Measurements from ENCODE around the gene AKAP8. TPM values are rescaled to one million over a fixed set of nuclear protein-coding genes. Genes with fewer than 3 reads are reported as not detected.

AKAP8 gene
- total RNA-seq, 4 donors from 2014 or later: 17.4 to 32.4 (median 21.7) TPM

DNA sequence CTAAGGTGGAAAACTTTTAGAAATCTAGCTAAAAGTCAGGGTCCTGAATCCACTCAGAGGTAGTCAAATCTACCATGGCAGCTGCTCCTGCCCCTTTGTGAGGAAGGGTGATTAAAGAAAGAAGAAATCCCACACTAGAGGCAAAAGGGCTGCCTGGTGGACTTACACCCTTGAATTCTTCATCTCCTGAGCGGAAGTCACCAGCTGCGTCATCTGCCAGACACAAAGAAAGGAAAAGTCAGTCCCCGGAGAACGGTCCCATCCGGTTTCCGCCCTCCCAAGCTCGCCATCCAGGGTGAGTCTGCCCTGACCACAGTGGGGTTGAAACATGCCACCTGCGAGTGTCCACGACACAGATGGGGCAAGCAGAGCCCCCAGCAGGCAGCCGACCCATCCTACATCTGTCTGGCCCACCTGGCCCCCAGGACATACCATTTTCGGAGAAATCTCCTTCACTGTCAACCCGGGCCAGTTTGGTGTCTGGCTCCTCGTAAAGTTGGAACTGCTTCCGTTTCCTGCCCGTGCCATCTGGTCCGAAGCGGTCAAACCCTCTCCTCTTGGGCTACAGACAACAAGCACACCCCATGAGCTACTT, 7.7 kb downstream of the AKAP8 start:
- Histone ChIP-seq H3K4me1 (peaks cover 2 to 41% (median 34%) of the 10 kb centered on the region in 3 donors), H3K4me3 (no peak overlapping the region), H3K9me3 (no peaks in the 10 kb centered on the region), H3K27me3 (no peaks in the 10 kb centered on the region), H3K27ac (no peak overlapping the region), H3K36me3 (peaks cover 45 to 80% (median 59%) of the 10 kb centered on the region in 3 donors)
- DNase-seq: no peak
- intact Hi-C loops (cut with DNase I): loop anchor here (10.0 kb wide), 1 partner anchor 107 kb away; no protein-coding TSS in a partner anchor
- TF ChIP-seq POLR2A (IDR thresholded peaks at IDR 0.05) (no peak), CTCF (IDR thresholded peaks at IDR 0.05) (no peak)
- WGBS, 2 donors: 87 to 88% methylated on average over 7 to 11 of the region's 17 CpGs

DNA sequence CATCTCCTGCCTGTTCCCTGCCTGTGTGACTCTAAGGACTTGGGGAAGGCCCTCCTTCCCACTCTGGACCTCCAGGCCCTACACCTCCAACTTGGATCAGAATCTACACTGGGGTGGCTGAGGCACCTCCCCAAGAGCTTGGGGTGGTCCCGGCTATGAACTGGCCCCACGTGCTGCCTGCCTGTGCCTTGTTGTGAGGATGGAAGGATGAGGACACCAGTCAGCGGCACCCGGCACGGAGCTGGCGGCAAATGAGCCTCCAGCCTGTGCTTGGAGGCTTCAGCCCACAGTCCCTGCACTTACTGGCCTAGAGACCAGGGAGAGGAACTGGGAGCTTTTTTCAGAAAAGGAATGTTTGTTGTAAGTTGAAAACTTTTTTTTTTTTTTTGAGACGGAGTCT, 8.5 kb downstream of the AKAP8 start:
- no peak overlapping the region for H3K4me3 ChIP-seq
- WGBS, 2 donors: 94 to 97% methylated on average over 3 to 6 of the region's 7 CpGs
- H3K27ac ChIP-seq: no peak overlapping the region
- DNase-seq: no peak
- no peaks in the 10 kb centered on the region for H3K9me3 ChIP-seq
- TF ChIP-seq POLR2A (IDR thresholded peaks at IDR 0.05) (no peak), CTCF (IDR thresholded peaks at IDR 0.05) (no peak)
- H3K36me3 ChIP-seq: peaks cover 45 to 88% (median 60%) of the 10 kb centered on the region in 3 donors
- peaks cover 0 to 34% (median 27%) of the 10 kb centered on the region in 3 donors for H3K4me1 ChIP-seq
- intact Hi-C loops (cut with DNase I): loop anchor here (10.0 kb wide), 1 partner anchor 106 kb away; no protein-coding TSS in a partner anchor
- H3K27me3 ChIP-seq: no peaks in the 10 kb centered on the region

GRCh38 chr19:15369594-15369891, 10.0 kb downstream of the AKAP8 start:
- TF ChIP-seq CTCF (IDR thresholded peaks at IDR 0.05) (no peak), POLR2A (IDR thresholded peaks at IDR 0.05) (no peak)
- Histone ChIP-seq H3K4me3 (no peak overlapping the region), H3K4me1 (peaks cover 0 to 18% (median 12%) of the 10 kb centered on the region in 3 donors), H3K9me3 (no peaks in the 10 kb centered on the region), H3K27me3 (no peaks in the 10 kb centered on the region), H3K27ac (no peak overlapping the region), H3K36me3 (peaks cover 54 to 100% (median 68%) of the 10 kb centered on the region in 3 donors)
- DNase-seq: no peak
- intact Hi-C loops (cut with DNase I): no loop called here
- 93% methylated on average over 3 of the region's 9 CpGs; no CpG with 5 or more reads in 1 of the 2 donors for WGBS, 2 donors

- H3K27me3 ChIP-seq: no peaks in the 10 kb centered on the region
- TF ChIP-seq CTCF (IDR thresholded peaks at IDR 0.05): no peak
- no peak for TF ChIP-seq POLR2A (IDR thresholded peaks at IDR 0.05)
- peaks cover 0 to 17% (median 6%) of the 10 kb centered on the region in 3 donors for H3K4me1 ChIP-seq
- H3K36me3 ChIP-seq: peaks cover 58 to 100% (median 66%) of the 10 kb centered on the region in 3 donors
- 91 to 96% methylated on average over 11 to 16 of the region's 35 CpGs for WGBS, 2 donors
- H3K4me3 ChIP-seq: no peak overlapping the region
- no peak overlapping the region for H3K27ac ChIP-seq
- H3K9me3 ChIP-seq: no peaks in the 10 kb centered on the region
- no peak for DNase-seq
- intact Hi-C loops (cut with DNase I): no loop called here
These were observed 10.6 kb downstream of the AKAP8 start for GRCh38 chr19:15368798-15369593.

DNA sequence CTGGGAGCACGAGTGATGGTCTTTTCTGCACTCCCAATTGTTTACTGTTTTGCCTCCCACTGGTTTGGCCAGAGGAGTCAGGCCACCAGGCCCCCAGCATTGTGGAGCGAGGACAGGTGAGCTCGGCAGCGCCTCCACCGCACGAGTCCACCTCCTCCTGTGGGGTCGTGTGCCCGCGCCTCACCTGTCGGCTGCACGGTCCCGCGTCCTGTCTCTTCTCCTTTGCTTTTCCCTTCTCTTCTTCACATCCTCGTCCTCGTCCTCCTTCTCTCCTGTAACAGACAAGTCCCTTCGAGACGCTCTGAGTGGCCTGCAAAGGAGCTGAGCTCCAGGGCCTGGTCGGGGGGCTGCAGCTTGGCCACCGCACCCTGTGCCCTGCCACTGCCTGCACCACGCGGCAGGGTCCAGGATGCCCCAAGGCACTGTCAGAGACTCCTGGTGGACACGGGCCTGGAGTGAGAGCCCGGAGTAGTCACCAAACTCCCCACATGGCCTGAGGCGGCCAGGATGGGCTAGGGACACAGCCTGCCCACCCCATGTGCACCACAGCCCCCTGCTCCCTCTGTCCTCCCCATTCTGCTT, 11.4 kb downstream of the AKAP8 start:
- Histone ChIP-seq H3K36me3 (peaks cover 58 to 98% (median 60%) of the 10 kb centered on the region in 3 donors), H3K9me3 (no peaks in the 10 kb centered on the region), H3K27ac (no peak overlapping the region), H3K27me3 (no peaks in the 10 kb centered on the region), H3K4me1 (peaks cover 0 to 8% (median 0%) of the 10 kb centered on the region in 3 donors), H3K4me3 (no peak overlapping the region)
- intact Hi-C loops (cut with DNase I): no loop called here
- no peak for DNase-seq
- WGBS, 2 donors: 93 to 94% methylated on average over 19 to 20 of the region's 24 CpGs
- no peak for TF ChIP-seq POLR2A (IDR thresholded peaks at IDR 0.05)
- TF ChIP-seq CTCF (IDR thresholded peaks at IDR 0.05): no peak

All from esophagus squamous epithelium (tissue), 5 donors.